ENCODE data around the gene DAPK1. TPM values are rescaled to one million over a fixed set of nuclear protein-coding genes. Genes with fewer than 3 reads are reported as not detected.

DAPK1 gene
- total and polyA plus RNA-seq, 2 donors (not counting 3 experiments of a cell fraction or from before 2014, with no cell fraction given), result 58.9 to 119 TPM

DNA sequence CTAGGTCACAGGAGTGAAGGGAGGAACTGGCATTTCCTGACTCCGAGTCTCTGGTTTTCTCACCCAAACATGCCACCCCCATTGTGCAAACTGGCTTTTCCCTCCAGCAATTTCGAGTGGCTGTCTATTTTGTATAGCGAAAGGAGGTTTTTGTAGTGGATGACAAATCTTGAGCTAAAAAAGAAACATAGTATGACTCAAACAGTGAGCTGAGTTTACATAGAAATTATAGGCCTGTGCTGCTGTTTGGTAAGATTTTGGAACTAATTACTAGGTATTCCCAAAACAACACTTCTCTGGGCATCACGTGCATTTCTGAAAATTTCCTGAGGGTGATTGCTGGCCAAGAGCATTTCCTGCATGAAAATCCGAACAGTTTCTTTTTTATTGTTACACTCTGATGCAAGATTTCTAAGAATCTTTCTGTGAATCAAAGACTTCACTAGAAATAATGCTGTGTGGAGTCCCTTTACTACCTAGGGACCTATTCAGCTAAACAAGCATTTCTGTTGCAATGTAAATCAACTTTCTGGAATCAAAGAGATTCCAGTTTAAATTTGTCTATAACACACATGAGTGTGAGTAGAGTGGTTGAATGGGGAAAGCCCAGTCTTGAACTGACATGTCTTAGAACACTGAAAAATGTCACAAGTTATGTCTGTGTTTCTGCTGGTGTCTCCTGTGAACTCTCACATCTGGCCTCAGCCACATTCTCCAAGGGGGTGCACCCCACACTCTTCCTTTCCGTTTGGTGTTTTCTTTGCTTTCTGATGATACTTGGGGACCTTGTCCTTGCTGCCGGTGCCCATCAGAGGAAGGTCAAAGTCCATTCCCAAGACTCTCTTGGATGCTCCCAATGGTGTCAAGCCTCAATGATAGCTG, 33.3 kb upstream of the DAPK1 start:
- H4K20me1 ChIP-seq (replicated peaks; ENCODE audit: control insufficient read depth, extremely low read depth, insufficient read depth, low read length), result no peaks in the 10 kb centered on the region
- H3K9me1 ChIP-seq (replicated peaks; ENCODE audit: control insufficient read depth, extremely low read depth, insufficient read depth, low read length), result no peaks in the 10 kb centered on the region
- no peak overlapping the region for H3K4me3 ChIP-seq (replicated peaks in 1 of 3; ENCODE audit: insufficient read depth in 1 of 3, low read depth in 1 of 3, low read length in 3 of 3)
- peak; percentile 27 for DNase-seq (ENCODE audit: low read depth, low spot score)
- no peak for FAIRE-seq
- dilution Hi-C loops (cut with MboI; ENCODE audit: extremely low pct_ligation_motif_present, low sequenced_read_pairs), result no loop called here
- H3K4me1 ChIP-seq (ENCODE audit: control insufficient read depth, extremely low read depth, insufficient read depth, low read length), result no peaks in the 10 kb centered on the region
- no peak overlapping the region for H3K4me2 ChIP-seq (ENCODE audit: insufficient read depth, low read length)
- H3K79me2 ChIP-seq (ENCODE audit: control insufficient read depth, insufficient read depth, low read length), result no peaks in the 10 kb centered on the region
- CTCF ChIA-PET, result interaction anchor here (1.8 kb wide), 1 partner anchor 13 kb away, joined by 5 read pairs; no protein-coding TSS in a partner anchor
- no peak overlapping the region for H2AFZ ChIP-seq (ENCODE audit: low read depth, low read length)
- TF ChIP-seq FOS (IDR thresholded peaks at IDR 0.05; ENCODE audit: borderline replicate concordance, insufficient read depth, low read length), result no peak
- TF ChIP-seq MAX (IDR thresholded peaks at IDR 0.05; ENCODE audit: insufficient read depth, insufficient read length), result no peak
- TF ChIP-seq, protein P1, sequence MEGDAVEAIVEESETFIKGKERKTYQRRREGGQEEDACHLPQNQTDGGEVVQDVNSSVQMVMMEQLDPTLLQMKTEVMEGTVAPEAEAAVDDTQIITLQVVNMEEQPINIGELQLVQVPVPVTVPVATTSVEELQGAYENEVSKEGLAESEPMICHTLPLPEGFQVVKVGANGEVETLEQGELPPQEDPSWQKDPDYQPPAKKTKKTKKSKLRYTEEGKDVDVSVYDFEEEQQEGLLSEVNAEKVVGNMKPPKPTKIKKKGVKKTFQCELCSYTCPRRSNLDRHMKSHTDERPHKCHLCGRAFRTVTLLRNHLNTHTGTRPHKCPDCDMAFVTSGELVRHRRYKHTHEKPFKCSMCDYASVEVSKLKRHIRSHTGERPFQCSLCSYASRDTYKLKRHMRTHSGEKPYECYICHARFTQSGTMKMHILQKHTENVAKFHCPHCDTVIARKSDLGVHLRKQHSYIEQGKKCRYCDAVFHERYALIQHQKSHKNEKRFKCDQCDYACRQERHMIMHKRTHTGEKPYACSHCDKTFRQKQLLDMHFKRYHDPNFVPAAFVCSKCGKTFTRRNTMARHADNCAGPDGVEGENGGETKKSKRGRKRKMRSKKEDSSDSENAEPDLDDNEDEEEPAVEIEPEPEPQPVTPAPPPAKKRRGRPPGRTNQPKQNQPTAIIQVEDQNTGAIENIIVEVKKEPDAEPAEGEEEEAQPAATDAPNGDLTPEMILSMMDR (IDR thresholded peaks at IDR 0.05; ENCODE audit: extremely low read depth in 1 of 2, insufficient read depth in 1 of 2, low read depth in 1 of 2, low read length in 2 of 2), result no peak
- no peak for TF ChIP-seq JUN (IDR thresholded peaks at IDR 0.05; ENCODE audit: borderline replicate concordance, insufficient read depth, insufficient read length, low read depth)
- no peak for TF ChIP-seq POLR2AphosphoS5 (IDR thresholded peaks at IDR 0.05; ENCODE audit: insufficient read depth, low read depth, low read length)
- no peak for TF ChIP-seq POLR2A (IDR thresholded peaks at IDR 0.05; ENCODE audit: low read depth, low read length)
- TF ChIP-seq GATA2 (IDR thresholded peaks at IDR 0.05; ENCODE audit: insufficient read depth, insufficient read length, low read depth, low read length), result no peak
- intact Hi-C loops (cut with micrococcal nuclease), result no loop called here
- no peak overlapping the region for H3K27ac ChIP-seq (ENCODE audit: insufficient read depth, low read depth, low read length)
- H3K9me3 ChIP-seq (replicated peaks; ENCODE audit: control insufficient read depth, insufficient read depth, low read length), result no peaks in the 10 kb centered on the region
- H3K27me3 ChIP-seq (ENCODE audit: control insufficient read depth in 2 of 2, insufficient read depth in 2 of 2, low read length in 2 of 2), result no peaks in the 10 kb centered on the region
- POLR2A ChIA-PET, result no interaction called here
- no peak overlapping the region for H3K9ac ChIP-seq (replicated peaks; ENCODE audit: extremely low read depth, insufficient read depth, low read length)
- BruUV-seq (replicated peaks), result no TSS peak
- no peaks in the 10 kb centered on the region for H3K36me3 ChIP-seq (ENCODE audit: control insufficient read depth in 2 of 2, extremely low read depth in 1 of 2, insufficient read depth in 2 of 2, low read length in 2 of 2)
